K562 (cell line): ENCODE measurements around the gene PRDX2. TPM values are rescaled to one million over a fixed set of nuclear protein-coding genes. Genes with fewer than 3 reads are reported as not detected.
A peak's percentile ranks its signal among the peaks of the same experiment; 100 is the strongest.

Experiments used
- ARID2 ChIP-seq: fragments of 450-650 bp; IDR thresholded peaks from 2 replicates; pipeline ENCODE4 v1.6.1; 2017; ENCODE audit warnings: antibody characterized with exemption, mild to moderate bottlenecking
- CAMTA2 ChIP-seq: fragments of 250-450 bp; sonication (Bioruptor Pico); conservative IDR thresholded peaks from 2 replicates; pipeline ENCODE4 v1.5.1; 2022
- CLOCK ChIP-seq: fragments of 250-450 bp; sonication (Bioruptor Pico); IDR thresholded peaks from 2 replicates; pipeline ENCODE4 v1.4.0; 2020; ENCODE audit warnings: mild to moderate bottlenecking, moderate library complexity, borderline replicate concordance
- GTF2F1 ChIP-seq: IDR thresholded peaks from 2 replicates; pipeline ENCODE4 v1.6.1; 2011; ENCODE audit warnings: low read depth, low read length, improper control_type of control experiment
- HMGXB4 ChIP-seq: sonication (generic); formaldehyde crosslinking; IDR thresholded peaks from 2 replicates; pipeline ENCODE4 v1.8.1; 2023; ENCODE audit warnings: mild to moderate bottlenecking, missing genetic modification reagents
- MCM5 ChIP-seq: fragments of 450-650 bp; IDR thresholded peaks from 2 replicates; pipeline ENCODE4 v1.6.1; 2016; ENCODE audit warnings: low read depth
- MYNN ChIP-seq, 2 experiments: sonication (generic); formaldehyde crosslinking in 1 of 2; IDR thresholded peaks; 2 replicates each; pipeline versions ENCODE4 v1.5.0 to v1.6.1; 2016 to 2020; ENCODE audit warnings: antibody characterized with exemption in 1 of 2, missing genetic modification reagents in 1 of 2
- NCOA2 ChIP-seq, 2 experiments: fragments of 450-650 bp; IDR thresholded peaks; 2 replicates each; pipeline ENCODE4 v1.6.1; 2018; ENCODE audit warnings: mild to moderate bottlenecking in 2 of 2, moderate library complexity in 1 of 2; ENCODE audit not compliant: partially characterized antibody in 2 of 2
- NR4A1 ChIP-seq, 2 experiments: fragments of 250-450 bp in 1 of 2; fragments of 450-650 bp in 1 of 2; sonication (Bioruptor Pico) in 1 of 2; IDR thresholded peaks; 2 replicates each; pipeline versions ENCODE4 v1.4.0 to v1.6.1; 2016 to 2020; ENCODE audit warnings: mild to moderate bottlenecking in 2 of 2, missing compliant biosample characterization in 1 of 2, missing genetic modification characterization in 1 of 2, moderate library complexity in 1 of 2
- RUNX1 ChIP-seq: sonication (generic); IDR thresholded peaks from 2 replicates; pipeline ENCODE4 v1.6.1; 2016; ENCODE audit warnings: antibody characterized with exemption, low read depth
- SREBF2 ChIP-seq: sonication (generic); formaldehyde crosslinking; IDR thresholded peaks from 2 replicates; pipeline ENCODE4 v1.4.0; 2020; ENCODE audit warnings: mild to moderate bottlenecking, missing genetic modification reagents
- SRSF3 ChIP-seq: fragments of 200-400 bp; formaldehyde crosslinking; IDR thresholded peaks from 2 replicates; pipeline ENCODE4 v1.6.1; 2016; ENCODE audit warnings: mild to moderate bottlenecking, low read length, moderate library complexity; ENCODE audit not compliant: insufficient read depth
- polyA plus RNA-seq, 8 experiments: library from polyadenylated mRNA; depleted of rRNA in 4 of 8; stranded (reverse) in 5 of 8; unstranded in 3 of 8; fragments of >200 nt; fragmentation: Nextera tagmentation in 2 of 8; fragmentation: Illumina TruSeq in 1 of 8; extraction: Ambion mirVana in 2 of 8; extraction: Trizol in 1 of 8; gene quantifications; 2 replicates each; pipeline versions ENCODE4 v1.2.1 to v1.2.3, GENCODE V29; 2011 to 2014; ENCODE audit warnings: inconsistent platforms in 1 of 8, missing spikeins in 1 of 8
- total RNA-seq, 7 experiments: library from RNA; depleted of rRNA in 6 of 7; stranded (reverse); fragments of >200 nt in 6 of 7; fragmentation: Illumina TruSeq in 2 of 7; extraction: Trizol in 2 of 7; gene quantifications; 2 replicates each; pipeline versions ENCODE4 v1.2.1 to v1.2.3, GENCODE V29; 2011 to 2021; ENCODE audit warnings: low replicate concordance in 1 of 7
- TF ChIP-seq, protein P1 (sequence below): fragments of 450-650 bp; IDR thresholded peaks from 2 replicates; pipeline ENCODE4 v1.6.1; 2016; ENCODE audit warnings: low read depth

The PRDX2 gene
- total and polyA plus RNA-seq, 9 of the 15 experiments (the other 6 are each of a cell fraction or from before 2014, with no cell fraction given) = 206 to 1,183 (median 415) TPM

DNA sequence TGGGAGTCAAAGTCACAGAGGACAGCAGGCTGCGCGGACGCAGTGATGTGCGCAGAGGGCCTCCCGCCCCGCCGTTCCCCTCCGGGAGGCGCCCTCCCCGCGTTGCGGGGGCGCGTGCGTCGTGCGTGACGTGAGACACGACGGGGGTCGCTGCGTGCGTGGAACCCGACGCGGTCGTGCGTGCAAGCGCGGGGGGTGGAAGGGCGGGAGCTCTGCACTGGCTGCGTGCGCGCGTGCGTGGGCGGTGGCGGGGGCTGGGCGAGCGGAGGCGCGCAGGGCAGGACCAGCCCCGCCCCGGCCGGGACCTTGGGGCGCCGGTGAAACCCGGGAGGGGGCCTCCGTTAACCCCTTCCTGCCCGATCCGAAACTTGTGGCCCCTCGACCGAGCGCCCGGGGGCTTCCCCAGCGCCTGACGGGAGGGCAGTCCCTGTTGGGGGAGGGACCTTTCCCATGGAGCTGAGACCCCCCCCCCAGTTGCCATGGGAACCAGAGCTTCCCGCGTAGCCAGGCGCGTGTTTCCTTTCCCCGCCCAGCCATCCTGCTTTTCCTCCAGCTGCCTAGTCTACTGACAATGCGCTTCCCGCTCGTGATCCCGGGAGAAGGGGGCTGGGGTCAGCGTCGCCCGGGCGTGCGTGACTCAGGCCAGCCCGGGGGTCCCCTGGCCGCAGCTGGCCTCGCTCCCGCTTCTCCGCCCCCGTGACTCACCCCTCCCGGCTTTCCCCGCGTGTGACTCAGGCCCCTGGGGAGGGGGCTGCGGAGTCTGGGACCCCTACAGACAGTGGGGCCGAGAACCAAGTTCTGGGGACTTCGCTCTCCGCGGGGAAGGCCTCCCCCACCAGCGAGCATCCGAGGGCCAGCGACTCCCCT is 18.9 kb downstream of the PRDX2 start (continued):
- TF ChIP-seq NCOA2 (IDR thresholded peaks at IDR 0.05; ENCODE audit: partially characterized antibody in 2 of 2) (no peak), SRSF3 (no peak), ARID2 (no peak), MCM5 (no peak), NR4A1 (CRISPR knock-in tag; IDR thresholded peaks at IDR 0.05) (0 out of 2 replicates have a peak, but pooled peaks have one; percentile 29), NR4A1 (tag; IDR thresholded peaks at IDR 0.05) (no peak; the same call in 1 of the 2 replicates), SREBF2 (CRISPR knock-in tag) (no peak), RUNX1 (peak; percentile 73; the same call in 1 of the 2 replicates), MYNN (IDR thresholded peaks at IDR 0.05) (peak; percentile 37; the same call in 1 of the 2 replicates), MYNN (CRISPR knock-in tag; IDR thresholded peaks at IDR 0.05) (no peak), HMGXB4 (CRISPR knock-in tag) (no peak), CAMTA2 (CRISPR knock-in tag) (0 out of 2 replicates have a peak, but pooled peaks have one; percentile 31), CLOCK (CRISPR knock-in tag) (no peak), GTF2F1 (no peak)
- TF ChIP-seq, protein P1, sequence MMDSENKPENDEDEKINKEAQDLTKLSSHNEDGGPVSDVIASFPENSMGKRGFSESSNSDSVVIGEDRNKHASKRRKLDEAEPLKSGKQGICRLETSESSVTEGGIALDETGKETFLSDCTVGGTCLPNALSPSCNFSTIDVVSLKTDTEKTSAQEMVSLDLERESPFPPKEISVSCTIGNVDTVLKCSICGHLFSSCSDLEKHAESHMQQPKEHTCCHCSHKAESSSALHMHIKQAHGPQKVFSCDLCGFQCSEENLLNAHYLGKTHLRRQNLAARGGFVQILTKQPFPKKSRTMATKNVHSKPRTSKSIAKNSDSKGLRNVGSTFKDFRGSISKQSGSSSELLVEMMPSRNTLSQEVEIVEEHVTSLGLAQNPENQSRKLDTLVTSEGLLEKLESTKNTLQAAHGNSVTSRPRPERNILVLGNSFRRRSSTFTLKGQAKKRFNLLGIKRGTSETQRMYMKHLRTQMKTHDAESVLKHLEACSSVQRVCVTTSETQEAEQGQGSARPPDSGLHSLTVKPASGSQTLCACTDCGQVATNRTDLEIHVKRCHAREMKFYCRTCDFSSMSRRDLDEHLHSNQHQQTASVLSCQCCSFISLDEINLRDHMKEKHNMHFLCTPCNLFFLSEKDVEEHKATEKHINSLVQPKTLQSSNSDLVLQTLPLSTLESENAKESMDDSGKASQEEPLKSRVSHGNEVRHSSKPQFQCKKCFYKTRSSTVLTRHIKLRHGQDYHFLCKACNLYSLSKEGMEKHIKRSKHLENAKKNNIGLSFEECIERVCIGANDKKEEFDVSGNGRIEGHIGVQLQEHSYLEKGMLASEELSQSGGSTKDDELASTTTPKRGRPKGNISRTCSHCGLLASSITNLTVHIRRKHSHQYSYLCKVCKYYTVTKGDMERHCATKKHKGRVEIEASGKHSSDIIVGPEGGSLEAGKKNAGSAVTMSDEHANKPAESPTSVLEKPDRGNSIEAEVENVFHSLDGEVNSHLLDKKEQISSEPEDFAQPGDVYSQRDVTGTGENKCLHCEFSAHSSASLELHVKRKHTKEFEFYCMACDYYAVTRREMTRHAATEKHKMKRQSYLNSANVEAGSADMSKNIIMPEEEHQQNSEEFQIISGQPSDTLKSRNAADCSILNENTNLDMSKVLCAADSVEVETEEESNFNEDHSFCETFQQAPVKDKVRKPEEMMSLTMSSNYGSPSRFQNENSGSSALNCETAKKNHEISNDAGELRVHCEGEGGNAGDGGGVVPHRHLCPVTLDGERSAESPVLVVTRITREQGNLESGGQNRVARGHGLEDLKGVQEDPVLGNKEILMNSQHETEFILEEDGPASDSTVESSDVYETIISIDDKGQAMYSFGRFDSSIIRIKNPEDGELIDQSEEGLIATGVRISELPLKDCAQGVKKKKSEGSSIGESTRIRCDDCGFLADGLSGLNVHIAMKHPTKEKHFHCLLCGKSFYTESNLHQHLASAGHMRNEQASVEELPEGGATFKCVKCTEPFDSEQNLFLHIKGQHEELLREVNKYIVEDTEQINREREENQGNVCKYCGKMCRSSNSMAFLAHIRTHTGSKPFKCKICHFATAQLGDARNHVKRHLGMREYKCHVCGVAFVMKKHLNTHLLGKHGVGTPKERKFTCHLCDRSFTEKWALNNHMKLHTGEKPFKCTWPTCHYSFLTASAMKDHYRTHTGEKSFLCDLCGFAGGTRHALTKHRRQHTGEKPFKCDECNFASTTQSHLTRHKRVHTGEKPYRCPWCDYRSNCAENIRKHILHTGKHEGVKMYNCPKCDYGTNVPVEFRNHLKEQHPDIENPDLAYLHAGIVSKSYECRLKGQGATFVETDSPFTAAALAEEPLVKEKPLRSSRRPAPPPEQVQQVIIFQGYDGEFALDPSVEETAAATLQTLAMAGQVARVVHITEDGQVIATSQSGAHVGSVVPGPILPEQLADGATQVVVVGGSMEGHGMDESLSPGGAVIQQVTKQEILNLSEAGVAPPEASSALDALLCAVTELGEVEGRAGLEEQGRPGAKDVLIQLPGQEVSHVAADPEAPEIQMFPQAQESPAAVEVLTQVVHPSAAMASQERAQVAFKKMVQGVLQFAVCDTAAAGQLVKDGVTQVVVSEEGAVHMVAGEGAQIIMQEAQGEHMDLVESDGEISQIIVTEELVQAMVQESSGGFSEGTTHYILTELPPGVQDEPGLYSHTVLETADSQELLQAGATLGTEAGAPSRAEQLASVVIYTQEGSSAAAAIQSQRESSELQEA = no peak
